IPS-15b (cell line): Measurements from ENCODE around the gene NDUFA13.
"Not testable (repeated sequence)": the region's sequence is repeated elsewhere in the genome, so short reads cannot be mapped to it uniquely, and the experiment has no call there.

Experiments
- H3K27me3 ChIP-seq: one replicate; pipeline ENCODE4 v1.6.1; 2013; ENCODE audit warnings: low read length; ENCODE audit not compliant: control insufficient read depth, insufficient read depth
- H3K36me3 ChIP-seq: one replicate; pipeline ENCODE4 v1.6.1; 2013; ENCODE audit warnings: low read length; ENCODE audit not compliant: control insufficient read depth, insufficient read depth
- H3K4me1 ChIP-seq: one replicate; pipeline ENCODE4 v1.6.1; 2013; ENCODE audit warnings: mild to moderate bottlenecking, low read length; ENCODE audit not compliant: control insufficient read depth, insufficient read depth
- H3K4me3 ChIP-seq: one replicate; pipeline ENCODE4 v1.5.1; 2013; ENCODE audit warnings: low read depth, low read length
- H3K9ac ChIP-seq: one replicate; pipeline ENCODE4 v1.6.1; 2013; ENCODE audit warnings: low read depth, mild to moderate bottlenecking, low read length
- H3K9me3 ChIP-seq: one replicate; pipeline ENCODE4 v1.6.1; 2013; ENCODE audit warnings: mild to moderate bottlenecking, low read length; ENCODE audit not compliant: control insufficient read depth, insufficient read depth

The NDUFA13 gene

GRCh38 chr19:19515642-19516519, at the start of gene NDUFA13:
Gene NDUFA13 (plus strand): TSS chr19:19516225. CDS start chr19:19516239, 14 bp downstream.
- Histone ChIP-seq H3K9ac (peak within 1 kb of the TSS; percentile 91), H3K9me3 (no peaks in the 10 kb centered on the region), H3K4me3 (peak within 1 kb of the TSS; percentile 67), H3K27me3 (no peaks in the 10 kb centered on the region), H3K36me3 (peaks cover 13% of the 10 kb centered on the region), H3K4me1 (peaks cover 2% of the 10 kb centered on the region)

GRCh38 chr19:19468424-19469050, 47.5 kb upstream of the NDUFA13 start:
- Histone ChIP-seq H3K4me1 (peaks cover 11% of the 10 kb centered on the region), H3K36me3 (peaks cover 30% of the 10 kb centered on the region), H3K27me3 (no peaks in the 10 kb centered on the region), H3K4me3 (no peak overlapping the region), H3K9ac (no peak overlapping the region), H3K9me3 (peaks cover 5% of the 10 kb centered on the region)

- peaks cover 28% of the 10 kb centered on the region for H3K36me3 ChIP-seq
- H3K4me1 ChIP-seq = peaks cover 11% of the 10 kb centered on the region
- no peak overlapping the region for H3K4me3 ChIP-seq
- H3K27me3 ChIP-seq = no peaks in the 10 kb centered on the region
- H3K9ac ChIP-seq = no peak overlapping the region
- H3K9me3 ChIP-seq = peaks cover 5% of the 10 kb centered on the region
These were observed 45.4 kb upstream of the NDUFA13 start for GRCh38 chr19:19470579-19470978.

DNA sequence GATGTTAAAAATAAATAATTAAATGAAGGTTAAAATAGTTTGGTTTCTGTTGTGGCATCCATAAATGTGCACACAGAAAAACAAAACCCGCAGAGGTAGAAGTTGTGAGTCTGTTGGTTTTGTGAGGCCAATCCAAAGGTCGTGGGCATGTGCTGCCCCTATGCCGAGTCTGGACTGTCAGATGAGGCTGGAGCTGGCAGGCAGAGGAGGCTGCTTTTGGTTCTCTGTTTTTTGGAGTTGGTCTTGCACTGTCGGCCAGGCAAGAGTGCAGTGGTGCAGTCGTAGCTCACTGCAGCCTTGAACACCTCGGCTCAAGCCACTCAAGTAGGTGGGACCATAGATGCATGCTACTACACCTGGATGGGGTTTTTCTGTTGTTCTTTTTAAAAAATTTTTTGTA, 44.3 kb upstream of the NDUFA13 start:
- H3K4me1 ChIP-seq = peaks cover 21% of the 10 kb centered on the region
- H3K9ac ChIP-seq = no peak overlapping the region
- H3K36me3 ChIP-seq = peaks cover 18% of the 10 kb centered on the region

DNA sequence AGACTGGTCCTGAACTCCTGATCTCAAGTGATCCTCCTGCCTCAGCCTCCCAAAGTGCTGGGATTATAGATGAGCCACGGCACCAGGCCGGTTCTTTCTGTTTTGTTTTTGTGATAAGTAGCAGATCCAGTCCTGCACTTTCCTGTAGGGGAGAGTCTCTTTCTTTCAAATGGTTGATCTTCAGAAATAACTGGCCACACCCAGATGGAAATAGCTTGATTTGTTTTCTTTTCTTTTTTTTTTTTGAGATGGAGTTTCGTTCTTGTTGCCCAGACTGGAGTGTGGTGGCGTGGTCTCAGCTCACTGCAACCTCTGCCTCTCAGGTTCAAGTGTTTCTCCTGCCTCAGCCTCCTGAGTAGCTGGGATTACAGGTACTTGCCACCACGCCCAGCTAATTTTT, 43.9 kb upstream of the NDUFA13 start:
- H3K27me3 ChIP-seq, H3K9ac ChIP-seq, H3K4me3 ChIP-seq, H3K9me3 ChIP-seq: not testable (repeated sequence)
- Histone ChIP-seq H3K4me1 (peaks cover 21% of the 10 kb centered on the region), H3K36me3 (peaks cover 18% of the 10 kb centered on the region)

More for the DNA sequence above, 44.3 kb upstream of the NDUFA13 start:
- H3K4me3 ChIP-seq = no peak overlapping the region
- H3K27me3 ChIP-seq = no peaks in the 10 kb centered on the region
- peaks cover 5% of the 10 kb centered on the region for H3K9me3 ChIP-seq

- peaks cover 11% of the 10 kb centered on the region for H3K36me3 ChIP-seq
- no peaks in the 10 kb centered on the region for H3K9me3 ChIP-seq
- H3K27me3 ChIP-seq = no peaks in the 10 kb centered on the region
- H3K4me3 ChIP-seq = peak overlapping the region; percentile 47
- H3K9ac ChIP-seq = no peak overlapping the region
- peaks cover 21% of the 10 kb centered on the region for H3K4me1 ChIP-seq
These were observed 40.8 kb upstream of the NDUFA13 start for GRCh38 chr19:19475015-19475765.

GRCh38 chr19:19475849-19476828, 39.9 kb upstream of the NDUFA13 start:
- Histone ChIP-seq H3K36me3 (peaks cover 15% of the 10 kb centered on the region), H3K4me1 (peaks cover 21% of the 10 kb centered on the region), H3K9ac (no peak overlapping the region), H3K9me3 (no peaks in the 10 kb centered on the region), H3K4me3 (peak overlapping the region; percentile 47), H3K27me3 (no peaks in the 10 kb centered on the region)

DNA sequence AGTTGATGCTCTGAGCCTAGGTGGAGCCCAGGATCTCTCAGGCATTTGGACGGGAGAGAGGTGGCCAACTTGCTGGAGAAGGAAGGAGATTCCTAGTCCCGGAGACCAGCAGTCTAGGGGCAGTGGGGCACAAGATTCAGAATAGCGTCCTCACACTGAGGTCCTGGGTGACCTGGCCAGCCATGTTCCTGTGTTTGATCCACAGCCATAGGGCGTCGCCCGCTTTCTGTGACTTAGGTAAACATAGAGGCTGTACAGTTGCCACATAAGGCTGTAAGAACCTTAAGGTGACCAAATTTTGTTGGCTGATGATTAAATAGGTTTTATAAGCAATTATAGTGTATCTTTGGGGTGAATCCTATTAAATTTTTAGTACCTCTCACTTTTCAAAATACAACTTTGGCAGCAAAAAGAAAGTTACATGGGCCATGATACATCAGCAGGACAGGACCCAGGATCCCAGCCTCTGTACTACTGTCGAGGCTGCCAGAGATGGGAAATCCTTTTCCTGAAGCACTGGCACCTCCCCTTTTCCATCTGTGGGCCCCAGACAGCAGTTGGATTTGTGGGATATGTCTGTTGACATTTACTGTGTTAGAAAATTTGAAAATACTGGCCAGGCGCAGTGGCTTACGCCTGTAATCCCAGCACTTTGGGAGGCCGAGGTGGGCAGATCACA, 38.2 kb upstream of the NDUFA13 start:
- no peak overlapping the region for H3K4me3 ChIP-seq
- H3K9ac ChIP-seq = no peak overlapping the region
- H3K36me3 ChIP-seq = peaks cover 15% of the 10 kb centered on the region
- peaks cover 21% of the 10 kb centered on the region for H3K4me1 ChIP-seq
- no peaks in the 10 kb centered on the region for H3K27me3 ChIP-seq
- no peaks in the 10 kb centered on the region for H3K9me3 ChIP-seq

GRCh38 chr19:19480688-19481087, 35.3 kb upstream of the NDUFA13 start:
- no peaks in the 10 kb centered on the region for H3K9me3 ChIP-seq
- no peaks in the 10 kb centered on the region for H3K27me3 ChIP-seq
- peaks cover 9% of the 10 kb centered on the region for H3K4me1 ChIP-seq
- peaks cover 9% of the 10 kb centered on the region for H3K36me3 ChIP-seq
- H3K4me3 ChIP-seq = no peak overlapping the region
- H3K9ac ChIP-seq = no peak overlapping the region

DNA sequence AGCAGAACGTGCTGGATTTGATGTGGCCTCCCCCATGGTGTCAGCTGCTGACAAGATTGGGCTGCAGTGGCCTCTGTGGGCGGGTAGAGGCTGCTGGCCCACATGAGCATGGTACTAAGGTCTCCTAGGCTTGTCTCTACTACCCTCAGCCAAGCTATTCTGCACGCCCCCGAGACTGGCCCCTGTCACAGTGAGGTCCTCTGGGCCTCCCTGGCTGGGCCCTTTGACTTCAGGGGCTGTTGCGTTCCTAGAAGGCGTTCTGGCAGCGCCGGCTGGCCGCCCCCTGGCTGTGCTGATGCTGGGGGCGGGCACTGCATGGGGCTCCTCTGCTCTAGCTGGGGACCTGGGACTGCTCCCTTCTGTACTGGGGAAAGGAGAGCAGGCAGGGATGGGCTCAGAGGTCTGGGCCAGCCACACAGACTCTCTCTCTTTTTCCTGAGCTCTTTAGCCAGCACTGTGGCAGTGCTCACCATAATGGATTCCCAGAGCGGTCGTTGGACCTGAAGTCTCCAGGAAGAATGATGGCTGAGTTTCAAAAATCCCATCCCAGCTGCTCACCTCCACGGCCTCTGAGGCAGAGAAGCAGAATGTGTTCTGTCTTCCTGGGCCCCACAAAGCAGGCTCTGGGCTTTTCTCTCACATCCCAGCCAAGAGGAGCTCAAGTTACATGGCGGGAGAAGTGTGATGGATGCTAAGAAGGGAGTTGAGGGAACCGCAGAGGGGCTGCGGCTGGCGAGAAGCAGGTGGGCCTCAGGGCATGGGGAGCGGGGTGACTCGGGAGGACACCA, 33.0 kb upstream of the NDUFA13 start:
- Histone ChIP-seq H3K9me3 (no peaks in the 10 kb centered on the region), H3K27me3 (no peaks in the 10 kb centered on the region), H3K9ac (no peak overlapping the region), H3K4me1 (no peaks in the 10 kb centered on the region), H3K36me3 (peaks cover 12% of the 10 kb centered on the region), H3K4me3 (no peak overlapping the region)
